HG03469 (cell line): ENCODE data around the gene DXO.
"Not testable (repeated sequence)": the region's sequence is repeated elsewhere in the genome, so short reads cannot be mapped to it uniquely, and the experiment has no call there.

Experiments
- ATAC-seq: cut with Tn5 transposase; IDR thresholded peaks from one replicate; pipeline ENCODE4 v1.9.1; 2021; ENCODE audit warnings: mild to moderate bottlenecking, moderate library complexity, moderate number of reproducible peaks; ENCODE audit not compliant: unreplicated experiment

The DXO gene

DNA sequence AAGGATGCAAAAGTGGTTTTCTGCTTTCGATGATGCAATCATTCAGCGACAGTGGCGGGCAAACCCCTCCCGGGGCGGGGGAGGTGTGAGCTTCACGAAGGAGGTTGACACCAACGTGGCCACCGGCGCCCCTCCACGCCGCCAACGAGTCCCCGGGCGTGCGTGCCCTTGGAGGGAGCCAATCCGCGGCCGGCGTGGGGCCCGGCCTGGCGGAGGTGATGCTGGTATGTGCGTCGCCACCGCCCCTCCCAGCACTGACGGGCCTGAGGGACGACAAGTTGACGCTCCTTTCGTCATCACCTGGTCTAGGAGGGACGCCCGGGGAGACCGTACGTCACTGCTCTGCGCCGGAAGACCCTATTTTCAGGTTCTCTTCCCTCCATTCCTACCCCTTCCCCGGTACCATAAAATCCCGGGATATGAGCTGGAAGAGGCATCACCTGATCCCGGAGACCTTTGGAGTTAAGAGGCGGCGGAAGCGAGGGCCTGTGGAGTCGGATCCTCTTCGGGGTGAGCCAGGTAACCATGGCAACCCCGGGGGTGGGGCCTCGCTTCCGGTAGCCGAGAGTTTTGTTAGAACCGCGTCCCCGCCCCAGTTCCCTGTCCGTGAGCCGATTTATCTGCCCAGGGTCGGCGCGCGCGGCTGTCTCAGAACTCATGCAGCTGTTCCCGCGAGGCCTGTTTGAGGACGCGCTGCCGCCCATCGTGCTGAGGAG is at the start of gene DXO:
Gene DXO, minus strand, starts transcription at position 146 of the 716 bp plus-strand sequence. CDS start 463 bp downstream, outside the sequence.
- peak; percentile 69 for ATAC-seq

DNA sequence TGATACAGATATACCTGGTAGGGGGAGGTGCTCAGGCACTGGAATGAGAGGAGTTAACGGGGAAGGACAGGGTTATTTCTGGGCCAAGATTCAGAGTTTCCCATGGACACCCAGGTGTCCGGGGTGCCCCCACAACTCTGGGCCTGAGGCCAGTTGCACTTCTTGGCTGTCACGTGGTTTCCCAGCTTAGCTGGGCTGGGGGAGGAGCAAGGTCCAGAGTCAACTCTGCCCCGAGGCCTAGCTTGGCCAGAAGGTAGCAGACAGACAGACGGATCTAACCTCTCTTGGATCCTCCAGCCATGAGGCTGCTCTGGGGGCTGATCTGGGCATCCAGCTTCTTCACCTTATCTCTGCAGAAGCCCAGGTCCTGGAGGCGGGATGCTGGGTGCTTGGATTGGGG is 42.6 kb upstream of the DXO start, which contains the start of gene C4B:
Gene C4B, plus strand, starts transcription at position 249 of the 400 bp plus-strand sequence. Its CDS starts 51 bp downstream, at position 300.
- not testable (repeated sequence) for ATAC-seq

DNA sequence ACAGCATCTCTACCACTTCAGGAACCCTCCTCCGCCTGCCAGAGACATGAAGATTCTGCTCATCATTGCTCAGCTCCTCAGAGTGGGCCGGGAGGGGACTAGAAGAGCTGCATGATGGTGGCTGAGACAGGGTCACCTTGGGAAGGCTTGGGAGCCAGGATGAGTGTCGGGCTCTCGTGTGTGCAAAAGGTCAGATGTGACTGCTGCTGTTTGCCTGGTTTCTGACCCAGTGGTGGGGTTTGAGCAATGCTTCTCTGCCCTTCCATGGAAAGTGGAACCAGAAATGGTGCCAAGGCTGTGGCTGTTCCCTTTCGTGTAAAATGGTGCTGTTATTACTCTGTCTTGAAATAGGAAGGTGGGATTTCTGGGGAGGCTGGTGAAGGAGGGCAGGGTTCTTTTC is 41.8 kb upstream of the DXO start:
- not testable (repeated sequence) for ATAC-seq

DNA sequence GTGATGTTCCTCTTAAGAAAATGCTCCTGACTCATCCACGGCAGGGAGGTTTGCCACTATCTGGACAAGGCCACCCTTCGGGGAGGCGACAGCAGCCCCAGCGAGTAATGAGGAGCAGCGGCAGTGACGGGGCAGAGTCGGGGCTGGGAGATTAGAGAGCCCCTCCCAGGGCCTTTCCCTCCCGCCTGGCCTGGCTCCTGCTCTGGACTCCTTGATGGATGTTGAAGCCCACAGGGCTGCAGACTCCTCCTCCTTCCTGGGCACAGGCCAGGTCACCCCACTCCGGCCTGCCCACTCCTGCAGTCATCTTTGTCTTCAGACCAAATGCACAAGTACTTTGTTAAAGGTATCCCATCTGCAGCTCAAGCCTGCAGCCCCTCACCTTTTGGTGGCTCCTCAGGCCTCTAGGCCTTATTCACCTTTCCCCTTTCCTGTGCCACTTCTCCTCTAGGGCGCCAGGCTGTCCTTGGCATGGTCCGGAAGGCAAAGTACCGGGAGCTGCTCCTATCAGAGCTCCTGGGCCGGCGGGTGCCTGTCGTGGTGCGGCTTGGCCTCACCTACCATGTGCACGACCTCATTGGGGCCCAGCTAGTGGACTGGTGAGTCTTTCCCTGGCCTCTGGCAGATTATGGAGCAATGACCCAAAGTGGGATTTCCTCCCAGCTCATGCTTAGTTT is 41.1 kb upstream of the DXO start:
- ATAC-seq, result not testable (repeated sequence)

DNA sequence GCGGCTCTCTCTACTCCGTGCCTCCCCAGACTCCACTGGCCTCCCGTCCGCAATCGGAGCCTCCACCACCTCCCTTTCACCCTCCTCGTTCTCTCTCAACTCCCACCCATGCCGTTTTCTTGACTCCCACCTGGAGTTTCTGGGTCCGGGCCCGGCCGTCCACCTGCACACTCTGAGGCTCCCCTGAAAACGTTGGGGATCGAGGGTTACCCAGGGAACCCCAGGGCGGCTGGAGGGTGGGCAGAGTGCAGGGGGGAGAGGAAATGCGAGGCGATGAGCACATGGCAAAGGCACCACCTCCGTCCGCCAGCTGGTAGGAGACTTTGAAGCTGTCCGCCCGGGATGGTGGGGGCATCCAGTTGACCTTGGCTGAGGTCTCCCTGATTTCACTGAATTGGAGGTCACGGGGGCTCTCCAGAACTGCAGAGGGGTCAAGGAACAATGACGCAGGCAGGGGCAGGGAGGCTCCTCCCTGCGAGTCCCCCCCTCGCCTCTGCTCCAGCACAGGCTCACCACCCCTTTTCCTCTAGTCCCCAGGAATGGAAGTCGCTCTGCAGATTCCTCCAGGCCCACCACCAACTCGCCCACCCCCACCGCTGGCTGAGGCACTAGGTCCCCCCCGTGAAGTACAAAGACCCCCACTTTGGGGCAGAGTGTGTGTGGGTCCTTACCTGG is 39.1 kb upstream of the DXO start:
- not testable (repeated sequence) for ATAC-seq

DNA sequence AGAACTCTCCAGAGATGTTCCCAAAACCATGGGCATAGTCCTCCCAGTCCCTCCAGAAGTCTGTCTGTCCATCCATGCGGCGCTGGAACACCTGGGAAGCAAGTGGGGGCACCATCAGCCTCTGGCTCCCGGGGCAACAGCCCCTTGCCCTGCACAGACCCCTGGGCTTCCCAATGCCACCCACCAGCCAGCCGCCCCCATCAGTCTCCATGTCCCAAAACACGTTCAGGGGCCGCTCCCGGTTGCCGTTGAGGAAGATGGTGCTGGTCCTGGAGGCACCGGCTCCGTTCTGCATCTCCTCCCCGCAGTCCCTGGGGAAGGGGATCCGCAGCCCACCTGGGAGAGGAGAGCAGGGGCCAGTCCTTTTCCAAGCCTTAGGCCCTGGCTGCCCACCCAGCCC is 37.6 kb upstream of the DXO start:
- ATAC-seq, result not testable (repeated sequence)

DNA sequence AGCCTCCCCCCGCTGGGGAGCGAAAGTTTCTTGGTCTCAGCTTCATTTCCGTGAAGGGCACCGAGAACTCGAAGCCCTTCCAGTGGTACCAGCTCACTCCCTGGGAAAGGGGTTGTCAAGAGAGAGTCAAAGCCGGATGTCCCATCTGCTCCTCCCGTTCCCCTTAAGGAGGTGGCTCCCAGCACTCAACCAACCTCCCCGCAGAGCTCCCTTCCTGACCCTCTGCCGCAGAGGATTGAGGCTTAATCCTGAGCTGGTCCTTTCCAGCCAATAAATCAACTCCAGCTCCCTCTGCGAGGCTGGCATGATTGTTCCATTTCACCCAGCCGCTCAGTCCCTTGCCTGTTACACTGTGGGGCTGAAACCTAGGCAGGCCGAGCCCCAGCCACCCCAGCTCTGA is 36.7 kb upstream of the DXO start:
- not testable (repeated sequence) for ATAC-seq

DNA sequence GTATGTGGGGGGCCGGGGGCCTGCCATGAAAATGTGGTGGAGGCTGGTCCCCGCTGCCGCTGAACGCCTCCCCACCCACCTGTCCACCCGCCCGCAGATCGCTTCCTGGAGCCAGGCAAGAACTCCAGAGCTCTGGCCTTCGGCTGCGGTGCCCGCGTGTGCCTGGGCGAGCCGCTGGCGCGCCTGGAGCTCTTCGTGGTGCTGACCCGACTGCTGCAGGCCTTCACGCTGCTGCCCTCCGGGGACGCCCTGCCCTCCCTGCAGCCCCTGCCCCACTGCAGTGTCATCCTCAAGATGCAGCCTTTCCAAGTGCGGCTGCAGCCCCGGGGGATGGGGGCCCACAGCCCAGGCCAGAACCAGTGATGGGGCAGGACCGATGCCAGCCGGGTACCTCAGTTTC is 36.1 kb upstream of the DXO start:
- not testable (repeated sequence) for ATAC-seq

DNA sequence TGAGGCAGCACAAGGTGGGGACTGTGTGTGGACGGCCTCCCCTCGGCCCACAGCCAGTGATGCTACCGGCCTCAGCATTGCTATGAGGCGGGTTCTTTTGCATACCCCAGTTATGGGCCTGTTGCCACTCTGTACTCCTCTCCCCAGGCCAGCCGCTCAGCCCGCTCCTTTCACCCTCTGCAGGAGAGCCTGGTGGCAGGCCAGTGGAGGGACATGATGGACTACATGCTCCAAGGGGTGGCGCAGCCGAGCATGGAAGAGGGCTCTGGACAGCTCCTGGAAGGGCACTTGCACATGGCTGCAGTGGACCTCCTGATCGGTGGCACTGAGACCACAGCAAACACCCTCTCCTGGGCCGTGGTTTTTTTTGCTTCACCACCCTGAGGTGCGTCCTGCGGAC is 35.1 kb upstream of the DXO start:
- not testable (repeated sequence) for ATAC-seq

DNA sequence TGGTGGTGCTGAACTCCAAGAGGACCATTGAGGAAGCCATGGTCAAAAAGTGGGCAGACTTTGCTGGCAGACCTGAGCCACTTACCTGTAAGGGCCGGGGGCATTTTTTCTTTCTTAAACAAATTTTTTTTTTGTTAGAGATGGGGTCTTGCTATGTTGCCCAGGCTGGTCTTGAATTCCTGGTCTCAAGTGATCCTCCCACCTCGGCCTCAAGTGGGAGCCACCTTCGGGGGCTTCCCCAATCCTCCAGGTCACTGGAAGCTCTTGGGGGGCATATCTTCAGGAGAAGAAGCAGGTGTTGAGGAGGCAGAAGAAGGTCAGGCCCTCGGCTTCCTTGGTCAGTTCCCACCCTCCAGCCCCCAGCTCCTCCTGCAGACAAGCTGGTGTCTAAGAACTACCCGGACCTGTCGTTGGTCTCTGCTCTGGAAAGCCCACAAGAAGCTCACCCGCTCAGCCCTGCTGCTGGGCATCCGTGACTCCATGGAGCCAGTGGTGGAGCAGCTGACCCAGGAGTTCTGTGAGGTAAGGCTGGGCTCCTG is 34.1 kb upstream of the DXO start:
- not testable (repeated sequence) for ATAC-seq

DNA sequence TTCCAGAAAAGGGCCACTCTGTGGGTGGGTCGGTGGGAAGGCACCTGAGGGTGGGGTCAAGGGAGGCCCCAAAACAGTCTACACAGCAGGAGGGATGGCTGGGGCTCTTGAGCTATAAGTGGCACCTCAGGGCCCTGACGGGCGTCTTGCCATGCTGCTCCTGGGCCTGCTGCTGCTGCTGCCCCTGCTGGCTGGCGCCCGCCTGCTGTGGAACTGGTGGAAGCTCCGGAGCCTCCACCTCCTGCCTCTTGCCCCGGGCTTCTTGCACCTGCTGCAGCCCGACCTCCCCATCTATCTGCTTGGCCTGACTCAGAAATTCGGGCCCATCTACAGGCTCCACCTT is 33.6 kb upstream of the DXO start:
- ATAC-seq, result not testable (repeated sequence)

DNA sequence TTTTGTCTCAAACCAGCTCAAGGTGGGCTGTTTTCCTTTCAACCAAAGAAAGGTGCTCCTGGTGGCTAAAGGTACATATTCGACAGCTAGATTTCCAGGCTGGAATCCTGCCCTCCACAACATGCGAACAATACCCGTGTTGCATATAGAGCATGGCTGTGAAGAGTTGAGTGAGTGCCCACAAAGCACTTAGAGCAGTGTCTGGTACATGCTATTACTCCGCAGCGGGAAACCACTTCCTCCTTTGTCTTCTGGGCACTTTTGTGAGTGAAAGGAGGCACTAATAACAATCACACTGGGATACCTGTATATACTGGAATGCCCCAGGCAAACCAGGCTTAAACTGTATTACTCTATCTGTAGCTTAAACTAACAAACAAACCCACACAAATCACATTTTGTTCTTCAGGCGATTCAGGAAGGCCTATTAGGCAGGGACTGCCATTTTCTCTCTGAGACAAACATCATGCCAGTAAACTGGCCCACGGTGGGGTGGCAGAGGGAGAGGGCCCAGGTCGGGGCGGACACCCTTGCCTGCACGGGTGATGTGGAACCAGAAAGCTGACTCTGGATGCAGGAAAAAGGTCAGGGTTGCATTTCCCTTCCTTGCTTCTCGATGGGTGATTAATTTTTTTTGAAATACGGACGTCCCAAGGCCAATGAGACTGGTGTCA is 33.1 kb upstream of the DXO start:
- not testable (repeated sequence) for ATAC-seq

DNA sequence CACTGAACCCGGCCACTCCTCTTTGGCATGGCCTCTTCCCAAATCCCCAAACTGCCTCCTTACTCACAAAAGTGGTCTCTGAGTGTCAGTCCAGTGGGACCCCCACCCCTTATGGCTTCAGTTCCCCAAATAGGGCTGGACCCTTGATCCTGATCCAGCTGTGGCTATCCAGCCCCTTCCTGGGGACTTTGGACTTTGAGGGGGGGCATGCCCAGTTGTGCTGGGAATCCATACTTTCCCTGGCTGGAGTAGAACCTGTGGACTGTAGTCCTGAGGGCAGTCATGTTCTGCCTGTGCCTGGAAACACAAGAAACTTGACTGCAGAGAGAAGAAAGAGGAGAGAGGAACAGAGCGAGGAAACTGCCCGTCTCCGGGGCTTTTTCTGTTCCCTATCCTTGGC is 32.5 kb upstream of the DXO start:
- not testable (repeated sequence) for ATAC-seq

DNA sequence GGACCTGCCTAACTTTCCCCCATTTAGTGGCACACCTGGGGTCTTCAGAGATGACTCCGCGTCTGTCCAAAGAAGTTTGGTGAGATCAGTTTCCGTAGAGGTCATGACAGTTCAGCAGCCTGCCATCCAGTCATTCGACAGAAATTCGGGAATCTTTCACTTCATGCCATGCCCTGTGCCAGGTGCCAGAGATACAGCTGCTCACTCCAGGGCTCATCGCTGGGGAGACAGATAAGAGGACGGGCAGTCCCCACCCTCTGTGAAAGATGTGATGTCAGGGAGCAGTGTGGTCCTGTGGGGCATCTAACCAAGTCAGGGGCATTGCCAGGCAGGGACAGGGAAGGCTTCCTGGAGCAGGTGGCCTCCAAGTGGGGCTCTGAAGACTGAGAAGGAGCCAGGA is 31.4 kb upstream of the DXO start:
- ATAC-seq, result not testable (repeated sequence)

DNA sequence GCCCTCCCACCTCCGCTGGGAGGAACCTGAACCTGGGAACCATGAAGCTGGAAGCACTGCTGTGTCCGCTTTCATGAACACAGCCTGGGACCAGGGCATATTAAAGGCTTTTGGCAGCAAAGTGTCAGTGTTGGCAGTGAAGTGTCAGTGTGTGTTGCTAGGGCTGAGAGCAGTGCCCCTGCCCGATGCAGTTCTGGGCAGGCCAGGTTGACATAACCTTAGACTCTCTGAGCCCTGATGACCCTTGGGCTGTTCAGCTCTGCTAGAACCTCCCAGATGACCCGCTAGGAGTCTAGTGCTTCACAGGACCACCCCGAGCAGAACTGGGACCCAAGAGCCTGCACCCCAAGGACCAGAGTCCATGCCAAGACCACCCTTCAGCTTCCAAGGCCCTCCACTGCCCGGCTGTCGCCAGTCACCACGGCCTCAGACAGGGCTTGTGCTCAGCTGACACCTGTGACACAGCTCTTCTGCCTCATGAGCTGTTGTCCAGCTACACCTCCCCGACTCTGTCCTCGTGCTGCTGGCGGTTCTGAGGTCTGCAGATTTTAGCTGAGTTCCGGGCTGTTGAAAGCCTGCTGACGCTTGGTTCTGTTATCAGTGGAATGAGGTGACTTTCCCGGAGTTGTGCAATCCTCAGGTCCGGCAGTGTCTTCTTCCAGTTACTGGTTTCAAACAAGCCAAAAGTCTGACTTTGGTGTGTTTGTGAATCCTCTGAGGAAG is 30.8 kb upstream of the DXO start:
- ATAC-seq, result not testable (repeated sequence)

DNA sequence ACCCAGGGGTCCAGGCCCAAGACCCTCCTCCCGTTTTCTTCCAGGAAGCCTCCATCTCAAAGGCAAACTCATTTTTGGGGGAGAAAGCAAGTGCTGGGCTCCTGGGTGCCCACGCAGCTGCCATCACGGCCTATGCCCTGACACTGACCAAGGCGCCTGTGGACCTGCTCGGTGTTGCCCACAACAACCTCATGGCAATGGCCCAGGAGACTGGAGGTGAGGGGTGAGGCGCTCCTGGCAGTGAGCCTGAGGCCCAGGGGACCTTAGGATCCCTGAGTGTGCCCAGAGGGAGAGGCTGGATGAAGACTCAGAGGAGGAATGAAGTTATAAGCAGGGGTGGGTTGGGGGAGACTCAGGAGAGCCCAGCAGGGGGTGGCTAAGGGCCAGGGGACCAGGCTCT is 24.4 kb upstream of the DXO start:
- not testable (repeated sequence) for ATAC-seq

DNA sequence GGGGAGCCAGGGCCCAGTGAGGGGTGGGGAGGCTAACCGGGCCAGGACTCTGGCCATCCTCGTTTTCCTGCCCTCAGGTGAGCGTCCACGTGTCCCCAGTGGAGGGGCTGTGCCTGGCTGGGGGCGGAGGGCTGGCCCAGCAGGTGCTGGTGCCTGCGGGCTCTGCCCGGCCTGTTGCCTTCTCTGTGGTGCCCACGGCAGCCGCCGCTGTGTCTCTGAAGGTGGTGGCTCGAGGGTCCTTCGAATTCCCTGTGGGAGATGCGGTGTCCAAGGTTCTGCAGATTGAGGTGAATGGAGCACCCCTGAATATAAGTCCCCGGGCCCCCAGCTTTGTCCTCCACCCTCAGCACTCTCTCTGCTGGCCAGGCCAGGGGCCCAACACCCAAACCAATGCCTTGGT is 22.5 kb upstream of the DXO start:
- not testable (repeated sequence) for ATAC-seq

DNA sequence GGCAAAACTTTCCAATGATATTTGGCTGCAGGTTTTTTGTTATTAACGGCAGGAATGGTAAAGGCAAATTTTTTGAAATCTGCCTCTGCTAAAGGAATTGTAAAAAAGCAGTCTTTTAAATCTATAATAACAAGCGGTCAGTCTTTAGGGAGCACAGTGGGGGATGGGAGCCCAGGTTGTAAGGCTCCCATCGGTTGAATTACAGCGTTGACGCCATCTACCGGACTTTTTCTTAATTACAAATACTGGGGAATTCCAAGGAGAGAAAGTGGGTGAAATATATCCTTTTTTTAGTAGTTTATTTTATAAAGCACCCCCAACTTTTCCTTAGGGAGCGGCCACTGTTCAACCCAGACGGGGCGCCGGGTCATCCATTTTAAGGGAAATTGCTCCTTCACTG is 17.4 kb upstream of the DXO start:
- not testable (repeated sequence) for ATAC-seq

DNA sequence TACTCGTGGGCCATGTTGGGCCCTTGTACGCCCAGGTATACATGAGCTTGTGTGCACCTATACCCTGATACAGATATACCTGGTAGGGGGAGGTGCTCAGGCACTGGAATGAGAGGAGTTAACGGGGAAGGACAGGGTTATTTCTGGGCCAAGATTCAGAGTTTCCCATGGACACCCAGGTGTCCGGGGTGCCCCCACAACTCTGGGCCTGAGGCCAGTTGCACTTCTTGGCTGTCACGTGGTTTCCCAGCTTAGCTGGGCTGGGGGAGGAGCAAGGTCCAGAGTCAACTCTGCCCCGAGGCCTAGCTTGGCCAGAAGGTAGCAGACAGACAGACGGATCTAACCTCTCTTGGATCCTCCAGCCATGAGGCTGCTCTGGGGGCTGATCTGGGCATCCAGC is 9.8 kb upstream of the DXO start, which contains the start of gene C4A:
Gene C4A, plus strand, starts transcription at position 314 of the 400 bp plus-strand sequence. Its CDS starts 51 bp downstream, at position 365.
- ATAC-seq, result not testable (repeated sequence)

DNA sequence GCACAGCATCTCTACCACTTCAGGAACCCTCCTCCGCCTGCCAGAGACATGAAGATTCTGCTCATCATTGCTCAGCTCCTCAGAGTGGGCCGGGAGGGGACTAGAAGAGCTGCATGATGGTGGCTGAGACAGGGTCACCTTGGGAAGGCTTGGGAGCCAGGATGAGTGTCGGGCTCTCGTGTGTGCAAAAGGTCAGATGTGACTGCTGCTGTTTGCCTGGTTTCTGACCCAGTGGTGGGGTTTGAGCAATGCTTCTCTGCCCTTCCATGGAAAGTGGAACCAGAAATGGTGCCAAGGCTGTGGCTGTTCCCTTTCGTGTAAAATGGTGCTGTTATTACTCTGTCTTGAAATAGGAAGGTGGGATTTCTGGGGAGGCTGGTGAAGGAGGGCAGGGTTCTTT is 9.1 kb upstream of the DXO start:
- ATAC-seq, result not testable (repeated sequence)
